22Rv1 (cell line): Measurements from ENCODE around the gene GRAMD4.

Experiments used
- ZFX ChIP-seq: fragments of 450-650 bp; IDR thresholded peaks from 2 replicates; pipeline ENCODE4 v1.6.1; 2017; ENCODE audit warnings: antibody characterized with exemption, borderline replicate concordance
- TF ChIP-seq, protein P1 (sequence below): fragments of 450-650 bp; IDR thresholded peaks from 2 replicates; pipeline ENCODE4 v1.5.1; 2017; ENCODE audit warnings: mild to moderate bottlenecking

DNA sequence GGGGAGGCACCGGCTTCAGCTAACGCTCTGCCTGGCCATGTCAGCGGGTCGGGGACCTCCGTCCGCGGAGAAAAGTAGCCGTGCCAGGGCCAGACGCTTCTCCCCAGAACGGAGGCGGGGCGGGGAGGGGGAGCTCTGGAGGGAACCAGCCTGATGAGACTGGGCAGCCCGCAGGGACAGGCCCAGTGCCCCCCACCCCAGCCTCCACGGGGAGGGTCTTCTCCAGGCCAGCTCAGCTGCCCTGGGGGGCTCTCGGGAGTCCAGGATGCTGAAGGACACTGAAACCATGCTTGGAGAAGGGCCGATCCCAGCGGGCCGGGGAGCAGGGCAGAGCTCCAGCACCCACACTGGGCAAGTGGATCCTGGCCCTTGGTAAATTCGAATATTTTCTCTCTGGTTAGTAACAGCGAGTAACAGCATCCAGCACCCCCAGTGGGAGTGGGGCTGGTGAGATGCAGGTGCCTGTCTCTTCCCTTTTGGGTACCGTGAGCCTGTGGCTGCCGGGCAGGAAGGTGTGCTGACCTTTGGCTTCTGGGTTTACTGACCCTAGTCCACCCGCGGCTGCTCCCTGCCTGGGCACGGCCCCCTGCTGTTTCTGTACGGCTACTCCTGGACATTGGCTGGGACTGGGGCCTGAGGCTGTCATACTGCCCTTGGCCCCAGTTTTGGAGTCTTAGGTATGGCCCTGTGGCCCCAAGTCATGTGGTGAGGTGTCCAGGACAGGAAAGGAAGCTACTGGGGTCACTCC lies 35.8 kb downstream of the GRAMD4 start:
- TF ChIP-seq, protein P1, sequence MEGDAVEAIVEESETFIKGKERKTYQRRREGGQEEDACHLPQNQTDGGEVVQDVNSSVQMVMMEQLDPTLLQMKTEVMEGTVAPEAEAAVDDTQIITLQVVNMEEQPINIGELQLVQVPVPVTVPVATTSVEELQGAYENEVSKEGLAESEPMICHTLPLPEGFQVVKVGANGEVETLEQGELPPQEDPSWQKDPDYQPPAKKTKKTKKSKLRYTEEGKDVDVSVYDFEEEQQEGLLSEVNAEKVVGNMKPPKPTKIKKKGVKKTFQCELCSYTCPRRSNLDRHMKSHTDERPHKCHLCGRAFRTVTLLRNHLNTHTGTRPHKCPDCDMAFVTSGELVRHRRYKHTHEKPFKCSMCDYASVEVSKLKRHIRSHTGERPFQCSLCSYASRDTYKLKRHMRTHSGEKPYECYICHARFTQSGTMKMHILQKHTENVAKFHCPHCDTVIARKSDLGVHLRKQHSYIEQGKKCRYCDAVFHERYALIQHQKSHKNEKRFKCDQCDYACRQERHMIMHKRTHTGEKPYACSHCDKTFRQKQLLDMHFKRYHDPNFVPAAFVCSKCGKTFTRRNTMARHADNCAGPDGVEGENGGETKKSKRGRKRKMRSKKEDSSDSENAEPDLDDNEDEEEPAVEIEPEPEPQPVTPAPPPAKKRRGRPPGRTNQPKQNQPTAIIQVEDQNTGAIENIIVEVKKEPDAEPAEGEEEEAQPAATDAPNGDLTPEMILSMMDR, result no peak
- no peak for TF ChIP-seq ZFX
